Mesenteric fat pad (tissue), 1 donor: Measurements from ENCODE around the gene ABR. TPM values are rescaled to one million over a fixed set of nuclear protein-coding genes. Genes with fewer than 3 reads are reported as not detected.
"Not testable (repeated sequence)": the region's sequence is repeated elsewhere in the genome, so short reads cannot be mapped to it uniquely, and the experiment has no call there.

Experiments
- DNase-seq: peaks from one replicate; pipeline ENCODE4 v3.0.0-alpha.2; 2020; ENCODE audit warnings: low spot score
- total RNA-seq: library from RNA; stranded (reverse); fragmentation: NEBNext Ultra II Directional; extraction: Animal tissue kit (Norgen Biotek cat#: 25700); gene quantifications from one replicate; pipeline ENCODE4 v1.2.1, GENCODE V29; 2021
- donor health status: DM: yes; HTN: yes; CAD: no.

The ABR gene
- total RNA-seq, 1 donor from 2014 or later = 103 TPM

GRCh38 chr17:996554-997344, 183.0 kb downstream of the ABR start, which contains the start of gene TIMM22:
TSS of gene TIMM22 (plus strand) at chr17:997129. CDS start at chr17:997143, 14 bp downstream.
- DNase-seq = peak; percentile 97

GRCh38 chr17:995324-995723, 184.5 kb downstream of the ABR start:
- not testable (repeated sequence) for DNase-seq

GRCh38 chr17:992933-993332, 186.8 kb downstream of the ABR start:
- no peak for DNase-seq

- DNase-seq = no peak
Observed at GRCh38 chr17:988561-988960, 191.2 kb downstream of the ABR start.

- DNase-seq = no peak
Observed at GRCh38 chr17:987931-988330, 191.8 kb downstream of the ABR start.

- no peak for DNase-seq
Observed at GRCh38 chr17:986322-986929, 193.4 kb downstream of the ABR start.

- no peak for DNase-seq
Observed at GRCh38 chr17:983921-984320, 195.9 kb downstream of the ABR start.

- no peak for DNase-seq
Observed at GRCh38 chr17:981292-981658, 198.5 kb downstream of the ABR start.

GRCh38 chr17:980406-981291, 199.1 kb downstream of the ABR start:
- no peak for DNase-seq

GRCh38 chr17:979539-980405, 200.0 kb downstream of the ABR start, which contains the start of gene NXN:
TSS of gene NXN (minus strand) at chr17:979776.
- DNase-seq = peak; percentile 99

- no peak for DNase-seq
Observed at GRCh38 chr17:979212-979538, 200.6 kb downstream of the ABR start.

- no peak for DNase-seq
Observed at GRCh38 chr17:978103-979093, 201.4 kb downstream of the ABR start.

- no peak for DNase-seq
Observed at GRCh38 chr17:977166-977565, 202.6 kb downstream of the ABR start.

GRCh38 chr17:976312-976711, 203.5 kb downstream of the ABR start:
- no peak for DNase-seq

GRCh38 chr17:975371-975915, 204.3 kb downstream of the ABR start:
- DNase-seq = no peak

GRCh38 chr17:974778-975177, 205.0 kb downstream of the ABR start:
- DNase-seq = not testable (repeated sequence)

- DNase-seq = no peak
Observed at GRCh38 chr17:973053-973452, 206.7 kb downstream of the ABR start.

- not testable (repeated sequence) for DNase-seq
Observed at GRCh38 chr17:971861-972260, 207.9 kb downstream of the ABR start.

GRCh38 chr17:970364-970763, 209.4 kb downstream of the ABR start:
- DNase-seq = no peak
